HFF-Myc (cell line): Measurements from ENCODE around the gene MAML2.

Source experiments
- DNase-seq: peaks from one replicate; pipeline ENCODE4 v3.0.0-alpha.2; 2011; ENCODE audit warnings: low read depth; ENCODE audit errors: extremely low read depth
- H3K4me3 ChIP-seq: replicated peaks from 2 replicates; pipeline ENCODE4 v1.5.1; 2011; ENCODE audit warnings: low read depth, mild to moderate bottlenecking, control low read depth, low read length
- TF ChIP-seq, protein P1 (sequence below): IDR thresholded peaks from 2 replicates; pipeline ENCODE4 v1.5.1; 2012; ENCODE audit warnings: mild to moderate bottlenecking, low read depth, low read length, control low read depth; ENCODE audit errors: missing control alignments

MAML2 gene

DNA sequence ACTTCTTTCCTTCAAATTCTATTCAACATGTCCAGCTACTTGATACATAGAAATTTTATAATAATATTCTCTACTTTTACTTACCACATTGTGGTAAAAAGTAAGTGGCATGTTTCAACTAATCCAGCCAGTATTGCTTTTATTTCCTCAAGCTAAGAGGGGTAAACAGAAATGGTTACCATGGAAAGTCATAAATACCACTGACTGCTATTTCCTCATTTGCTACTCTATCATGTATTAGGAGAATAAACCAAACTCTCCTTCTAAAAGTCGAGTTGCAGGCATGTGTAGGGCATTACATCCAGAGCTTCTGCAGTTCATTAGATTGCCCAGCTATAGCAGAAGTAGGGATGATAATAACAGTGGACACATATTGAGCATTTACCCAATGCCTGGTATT, 208.4 kb downstream of the MAML2 start:
- DNase-seq, result no peak
- TF ChIP-seq, protein P1, sequence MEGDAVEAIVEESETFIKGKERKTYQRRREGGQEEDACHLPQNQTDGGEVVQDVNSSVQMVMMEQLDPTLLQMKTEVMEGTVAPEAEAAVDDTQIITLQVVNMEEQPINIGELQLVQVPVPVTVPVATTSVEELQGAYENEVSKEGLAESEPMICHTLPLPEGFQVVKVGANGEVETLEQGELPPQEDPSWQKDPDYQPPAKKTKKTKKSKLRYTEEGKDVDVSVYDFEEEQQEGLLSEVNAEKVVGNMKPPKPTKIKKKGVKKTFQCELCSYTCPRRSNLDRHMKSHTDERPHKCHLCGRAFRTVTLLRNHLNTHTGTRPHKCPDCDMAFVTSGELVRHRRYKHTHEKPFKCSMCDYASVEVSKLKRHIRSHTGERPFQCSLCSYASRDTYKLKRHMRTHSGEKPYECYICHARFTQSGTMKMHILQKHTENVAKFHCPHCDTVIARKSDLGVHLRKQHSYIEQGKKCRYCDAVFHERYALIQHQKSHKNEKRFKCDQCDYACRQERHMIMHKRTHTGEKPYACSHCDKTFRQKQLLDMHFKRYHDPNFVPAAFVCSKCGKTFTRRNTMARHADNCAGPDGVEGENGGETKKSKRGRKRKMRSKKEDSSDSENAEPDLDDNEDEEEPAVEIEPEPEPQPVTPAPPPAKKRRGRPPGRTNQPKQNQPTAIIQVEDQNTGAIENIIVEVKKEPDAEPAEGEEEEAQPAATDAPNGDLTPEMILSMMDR, result no peak
- H3K4me3 ChIP-seq, result no peak overlapping the region

DNA sequence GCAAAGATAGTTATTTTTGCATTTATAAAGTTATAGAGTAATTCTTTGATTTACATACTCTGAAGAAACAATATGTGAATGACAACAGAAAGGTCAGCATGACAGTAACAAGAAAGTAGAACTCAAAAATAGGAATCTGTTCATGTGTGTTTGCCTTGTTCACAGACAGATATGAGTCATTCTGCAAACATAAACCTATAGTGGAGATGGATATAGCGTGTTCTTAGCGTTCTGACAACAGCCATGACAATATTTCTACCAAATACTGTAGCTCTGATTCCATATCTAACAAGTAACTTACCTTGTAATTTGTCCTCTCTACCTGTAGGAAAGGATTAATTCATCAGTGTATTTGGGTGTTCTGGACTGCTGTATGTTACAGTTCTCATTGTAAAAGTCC, 210.6 kb downstream of the MAML2 start:
- TF ChIP-seq, protein P1, result no peak

DNA sequence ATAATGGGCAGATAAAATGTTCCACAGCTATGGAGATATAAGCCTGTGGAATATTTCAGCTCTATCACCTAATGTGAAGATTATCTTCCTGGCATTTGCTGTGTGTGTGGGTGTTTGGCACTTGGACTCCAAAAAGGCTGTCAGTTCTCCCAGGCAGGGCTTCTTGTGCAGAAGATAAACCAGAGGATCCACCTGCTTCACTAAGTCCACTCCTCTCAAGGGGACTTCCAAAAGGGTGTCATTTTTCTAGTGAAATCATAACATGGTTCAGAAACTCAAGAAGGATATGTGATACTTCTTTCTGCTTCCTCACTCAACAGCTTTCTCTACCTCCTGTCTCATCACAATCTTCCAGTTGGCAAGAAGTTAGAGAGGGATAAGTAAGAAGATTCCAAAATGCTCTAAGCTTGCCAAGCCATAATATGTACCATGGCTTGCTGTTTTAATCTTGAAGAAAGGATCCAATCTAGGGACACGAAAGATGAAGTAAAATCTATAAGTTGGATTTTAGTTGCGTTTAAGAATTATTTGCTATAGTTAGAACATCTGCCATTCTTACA, 212.9 kb downstream of the MAML2 start:
- no peak overlapping the region for H3K4me3 ChIP-seq
- TF ChIP-seq, protein P1, result no peak
- DNase-seq, result no peak

More for the DNA sequence above, 210.6 kb downstream of the MAML2 start:
- no peak for DNase-seq
- no peak overlapping the region for H3K4me3 ChIP-seq

DNA sequence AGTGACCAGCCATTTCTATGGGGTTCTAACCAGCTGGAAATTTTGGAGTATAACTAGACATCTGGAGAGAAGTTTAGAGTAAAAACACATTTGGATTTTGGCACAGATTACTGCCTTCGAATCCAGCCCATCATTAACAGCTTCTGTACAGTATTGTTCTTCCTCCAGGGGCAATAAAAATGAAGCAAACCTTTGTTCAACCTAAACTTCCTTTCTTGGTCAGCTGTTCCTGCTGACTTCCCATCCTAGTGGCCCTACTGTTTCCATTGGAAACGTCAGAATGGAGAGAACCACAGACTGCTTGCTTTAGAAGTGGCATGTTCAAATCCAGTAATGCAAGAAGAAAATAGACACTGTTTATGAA, 215.4 kb downstream of the MAML2 start:
- TF ChIP-seq, protein P1, result no peak
- DNase-seq, result peak; percentile 52
- no peak overlapping the region for H3K4me3 ChIP-seq

DNA sequence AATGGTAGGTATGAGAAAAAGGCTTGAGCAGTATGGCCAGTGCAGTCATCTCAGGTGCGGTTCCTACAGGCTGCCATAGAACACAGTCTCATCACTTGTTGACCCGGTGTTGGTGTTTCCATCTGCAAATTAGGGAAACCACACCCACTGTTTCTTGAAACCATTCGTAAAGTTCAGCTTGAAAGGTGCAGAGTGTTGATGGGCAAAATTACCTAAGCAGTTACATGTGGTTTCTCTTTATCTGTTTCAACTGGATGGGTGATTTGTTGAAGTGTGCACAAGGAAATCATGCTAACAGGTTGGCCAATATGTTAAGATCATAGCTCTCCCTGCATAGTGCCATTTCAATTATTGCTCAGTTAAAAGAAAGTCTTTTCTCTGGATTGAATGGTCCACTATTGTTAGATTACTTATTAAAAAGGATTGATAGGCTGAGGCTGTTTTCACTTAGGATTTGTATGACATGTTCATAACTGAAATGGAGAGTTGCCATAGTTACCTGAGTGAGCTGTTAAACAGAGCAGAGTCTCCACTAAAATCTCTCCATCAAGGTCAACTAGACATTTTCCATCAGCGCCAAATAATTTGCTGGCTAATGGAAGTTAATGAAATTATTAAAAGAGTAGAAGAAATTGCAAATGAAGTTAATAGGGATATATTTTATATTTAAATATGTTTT, 215.9 kb downstream of the MAML2 start:
- H3K4me3 ChIP-seq, result no peak overlapping the region
- no peak for DNase-seq
- TF ChIP-seq, protein P1, result no peak

DNA sequence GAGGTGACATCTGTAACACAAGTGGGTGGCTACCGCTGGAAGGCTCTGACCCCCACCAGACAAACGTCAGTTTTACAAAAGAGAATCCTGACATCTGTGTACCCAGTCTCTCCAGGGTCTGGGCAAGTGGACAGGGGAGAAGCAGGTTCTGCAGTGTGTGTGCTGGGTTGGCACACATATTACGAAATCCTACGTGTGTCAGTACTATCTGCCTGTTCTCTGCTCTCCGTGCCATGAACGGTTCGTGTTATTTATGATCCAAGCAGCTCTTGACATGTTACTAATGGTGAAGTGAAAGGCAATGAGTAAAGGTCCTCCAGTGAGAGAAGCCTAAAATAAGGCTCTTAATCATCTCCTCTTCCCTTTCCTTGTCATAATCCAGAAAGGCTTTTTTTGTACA, 217.6 kb downstream of the MAML2 start:
- no peak overlapping the region for H3K4me3 ChIP-seq
- DNase-seq, result no peak
- TF ChIP-seq, protein P1, result no peak

DNA sequence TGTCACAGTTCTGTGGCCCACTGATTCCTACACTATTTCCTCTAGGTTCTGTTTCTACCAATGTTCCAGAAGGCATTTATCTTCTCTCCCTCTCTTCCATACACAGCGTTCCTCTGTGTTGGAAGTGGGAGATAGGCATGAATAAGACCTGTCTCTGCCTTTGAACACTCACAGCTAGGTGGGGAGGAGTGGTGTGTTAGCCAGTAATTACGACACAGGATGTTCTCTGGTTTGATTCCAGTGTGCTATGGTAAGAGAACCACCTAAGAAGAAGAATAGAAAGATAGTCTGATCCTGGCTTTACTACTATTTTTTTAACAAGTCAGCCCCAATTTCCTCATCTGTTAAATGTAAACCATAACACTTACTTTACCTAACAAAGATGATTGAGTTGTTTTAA, 218.8 kb downstream of the MAML2 start:
- DNase-seq, result no peak
- TF ChIP-seq, protein P1, result no peak
- no peak overlapping the region for H3K4me3 ChIP-seq
